RWPE2 (cell line): ENCODE measurements around the gene WNT9A.

Experiments
- ATAC-seq: fragments of 200-7000 bp; cut with Tn5 transposase; 3 replicates; pipeline ENCODE4 v1.9.1; 2021; ENCODE audit warnings: low read depth
- DNase-seq: peaks from one replicate; pipeline ENCODE4 v3.0.0-alpha.2; 2020; ENCODE audit warnings: low spot score
- H3K27ac ChIP-seq: fragments of 450-650 bp; 2 replicates; pipeline ENCODE4 v1.5.1; 2017; ENCODE audit warnings: mild to moderate bottlenecking; ENCODE audit not compliant: poor library complexity, severe bottlenecking
- H3K27me3 ChIP-seq: fragments of 250-450 bp; sonication (Bioruptor Pico); 2 replicates; pipeline ENCODE4 v1.5.1; 2021; ENCODE audit warnings: mild to moderate bottlenecking, moderate library complexity; ENCODE audit not compliant: insufficient read depth, poor library complexity, severe bottlenecking
- H3K36me3 ChIP-seq: fragments of 250-450 bp; sonication (Bioruptor Pico); 2 replicates; pipeline ENCODE4 v1.5.1; 2020; ENCODE audit warnings: low read depth, mild to moderate bottlenecking, moderate library complexity
- H3K4me1 ChIP-seq: fragments of 250-450 bp; sonication (Bioruptor Pico); 2 replicates; pipeline ENCODE4 v1.5.1; 2021; ENCODE audit warnings: mild to moderate bottlenecking, moderate library complexity; ENCODE audit not compliant: insufficient read depth, poor library complexity, severe bottlenecking
- H3K4me3 ChIP-seq: fragments of 250-450 bp; sonication (Bioruptor Pico); 2 replicates; pipeline ENCODE4 v1.5.1; 2021; ENCODE audit warnings: mild to moderate bottlenecking, moderate library complexity; ENCODE audit not compliant: severe bottlenecking
- H3K9me3 ChIP-seq: fragments of 250-450 bp; sonication (Bioruptor Pico); 2 replicates; pipeline ENCODE4 v1.5.1; 2021; ENCODE audit warnings: mild to moderate bottlenecking, moderate library complexity; ENCODE audit not compliant: severe bottlenecking
- CTCF ChIP-seq: fragments of 450-650 bp; IDR thresholded peaks from one replicate; pipeline ENCODE4 v1.5.1; 2017; ENCODE audit warnings: mild to moderate bottlenecking, moderate library complexity; ENCODE audit not compliant: poor library complexity, severe bottlenecking

The WNT9A gene

GRCh38 chr1:227954163-227954850 is 6.6 kb upstream of the WNT9A start:
- Histone ChIP-seq H3K4me1 (no peaks in the 10 kb centered on the region), H3K9me3 (no peaks in the 10 kb centered on the region), H3K27me3 (no peaks in the 10 kb centered on the region), H3K4me3 (no peak overlapping the region), H3K27ac (no peak overlapping the region), H3K36me3 (no peaks in the 10 kb centered on the region)
- no peak for TF ChIP-seq CTCF
- ATAC-seq, result no peak
- no peak for DNase-seq

GRCh38 chr1:227953022-227953412 is 5.3 kb upstream of the WNT9A start:
- no peak for TF ChIP-seq CTCF
- Histone ChIP-seq H3K4me1 (no peaks in the 10 kb centered on the region), H3K36me3 (no peaks in the 10 kb centered on the region), H3K27me3 (no peaks in the 10 kb centered on the region), H3K4me3 (no peak overlapping the region), H3K9me3 (no peaks in the 10 kb centered on the region), H3K27ac (no peak overlapping the region)
- DNase-seq (no peak), ATAC-seq (no peak)

GRCh38 chr1:227952374-227953021 is 4.8 kb upstream of the WNT9A start:
- H3K4me3 ChIP-seq, result no peak overlapping the region
- H3K36me3 ChIP-seq, result no peaks in the 10 kb centered on the region
- no peaks in the 10 kb centered on the region for H3K9me3 ChIP-seq
- no peak overlapping the region for H3K27ac ChIP-seq
- ATAC-seq (no peak), DNase-seq (peak; percentile 8)
- TF ChIP-seq CTCF, result no peak
- no peaks in the 10 kb centered on the region for H3K4me1 ChIP-seq
- no peaks in the 10 kb centered on the region for H3K27me3 ChIP-seq

GRCh38 chr1:227951624-227952373 is 4.1 kb upstream of the WNT9A start:
- no peak overlapping the region for H3K27ac ChIP-seq
- DNase-seq, result peak; percentile 12
- H3K4me1 ChIP-seq, result no peaks in the 10 kb centered on the region
- H3K4me3 ChIP-seq, result no peak overlapping the region
- H3K36me3 ChIP-seq, result no peaks in the 10 kb centered on the region
- no peak for ATAC-seq
- H3K9me3 ChIP-seq, result no peaks in the 10 kb centered on the region
- H3K27me3 ChIP-seq, result no peaks in the 10 kb centered on the region
- no peak for TF ChIP-seq CTCF
